SIG-M5 treated with dmso at 0.1 percent for 504 hours (cell line): ENCODE measurements around the gene MYO9B.
"Not testable (repeated sequence)": the region's sequence is repeated elsewhere in the genome, so short reads cannot be mapped to it uniquely, and the experiment has no call there.

ENCODE experiments used
- DNase-seq: peaks from one replicate; lab custom pipeline; 2025; ENCODE audit not compliant: unreplicated experiment; lab: John Stamatoyannopoulos, UW

The MYO9B gene

DNA sequence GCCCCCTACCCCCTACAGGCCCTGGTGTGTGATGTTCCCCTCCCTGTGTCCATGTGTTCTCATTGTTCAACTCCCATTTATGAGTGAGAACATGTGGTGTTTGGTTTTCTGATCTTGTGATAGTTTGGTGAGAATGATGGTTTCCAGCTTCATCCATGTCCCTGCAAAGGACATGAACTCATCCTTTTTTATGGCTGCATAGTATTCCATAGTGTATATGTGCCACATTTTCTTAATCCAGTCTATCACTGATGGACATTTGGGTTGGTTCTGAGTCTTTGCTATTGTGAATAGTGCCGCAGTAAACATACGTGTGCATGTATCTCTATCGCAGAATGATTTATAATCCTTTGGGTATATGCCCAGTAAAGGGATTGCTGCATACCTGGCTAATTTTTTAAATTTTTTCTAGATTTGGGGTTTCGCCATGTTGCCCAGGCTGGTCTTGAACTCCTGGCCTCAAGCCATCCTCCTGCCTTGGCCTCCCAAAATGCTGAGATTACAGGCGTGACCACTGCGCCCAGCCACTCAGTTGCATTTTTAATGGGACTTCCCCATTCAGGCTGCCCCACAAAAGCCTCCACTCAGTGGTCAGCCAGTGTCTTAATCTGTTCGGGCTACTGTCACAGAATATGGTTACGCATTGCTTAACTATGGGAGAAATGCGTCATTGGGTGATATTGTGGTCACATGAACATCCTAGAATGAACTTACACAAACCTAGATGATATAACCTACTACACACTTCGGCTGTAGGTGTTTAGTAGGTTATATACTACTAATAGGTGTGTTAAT, 62.7 kb downstream of the MYO9B start:
- DNase-seq, result peak; percentile 30

DNA sequence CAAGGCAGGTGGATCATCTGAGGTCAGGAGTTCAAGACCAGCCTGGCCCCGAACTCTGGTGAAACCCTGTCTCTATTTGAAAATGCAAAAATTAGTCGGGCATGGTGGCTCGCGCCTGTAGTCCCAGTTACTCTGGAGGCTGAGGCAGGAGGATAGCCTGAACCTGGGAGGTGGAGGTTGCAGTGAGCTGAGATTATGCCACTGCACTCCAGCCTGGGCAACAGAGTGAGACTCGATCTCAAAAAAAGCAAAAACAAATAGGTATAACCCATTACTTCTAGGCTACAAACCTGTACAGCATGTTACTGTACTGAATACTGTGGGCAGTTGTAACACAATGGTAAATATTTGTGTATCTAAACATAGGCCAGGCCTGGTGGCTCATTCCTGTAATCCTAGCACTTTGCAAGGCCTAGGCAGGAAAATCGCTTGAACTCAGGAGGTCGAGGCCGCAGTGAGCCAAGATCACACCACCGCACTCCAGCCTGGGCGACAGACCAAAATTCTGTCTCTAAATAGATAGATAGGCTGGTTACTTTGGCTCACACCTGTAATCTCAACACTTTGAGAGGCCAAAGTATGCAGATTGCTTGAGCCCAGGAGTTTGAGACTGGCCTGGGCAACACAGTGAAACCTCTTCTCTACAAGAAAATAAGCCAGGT, 63.5 kb downstream of the MYO9B start:
- no peak for DNase-seq

DNA sequence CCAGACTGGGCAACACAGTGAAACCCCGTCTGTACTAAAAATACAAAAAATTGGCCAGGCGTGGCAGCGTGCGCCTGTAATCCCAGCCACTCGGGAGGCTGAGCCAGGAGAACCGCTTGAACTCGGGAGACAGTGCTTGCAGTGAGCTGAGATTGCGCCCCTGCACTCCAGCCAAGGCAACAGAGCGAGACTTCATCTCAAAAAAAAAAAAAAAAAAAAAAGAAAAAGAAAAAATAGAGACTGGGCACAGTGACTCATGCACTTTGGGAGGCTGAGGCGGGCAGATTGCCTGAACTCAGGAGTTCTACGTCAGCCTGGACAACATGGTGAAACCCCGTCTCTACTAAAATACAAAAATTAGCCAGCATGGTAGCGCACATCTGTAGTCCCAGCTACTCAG, 69.2 kb downstream of the MYO9B start:
- DNase-seq, result not testable (repeated sequence)

DNA sequence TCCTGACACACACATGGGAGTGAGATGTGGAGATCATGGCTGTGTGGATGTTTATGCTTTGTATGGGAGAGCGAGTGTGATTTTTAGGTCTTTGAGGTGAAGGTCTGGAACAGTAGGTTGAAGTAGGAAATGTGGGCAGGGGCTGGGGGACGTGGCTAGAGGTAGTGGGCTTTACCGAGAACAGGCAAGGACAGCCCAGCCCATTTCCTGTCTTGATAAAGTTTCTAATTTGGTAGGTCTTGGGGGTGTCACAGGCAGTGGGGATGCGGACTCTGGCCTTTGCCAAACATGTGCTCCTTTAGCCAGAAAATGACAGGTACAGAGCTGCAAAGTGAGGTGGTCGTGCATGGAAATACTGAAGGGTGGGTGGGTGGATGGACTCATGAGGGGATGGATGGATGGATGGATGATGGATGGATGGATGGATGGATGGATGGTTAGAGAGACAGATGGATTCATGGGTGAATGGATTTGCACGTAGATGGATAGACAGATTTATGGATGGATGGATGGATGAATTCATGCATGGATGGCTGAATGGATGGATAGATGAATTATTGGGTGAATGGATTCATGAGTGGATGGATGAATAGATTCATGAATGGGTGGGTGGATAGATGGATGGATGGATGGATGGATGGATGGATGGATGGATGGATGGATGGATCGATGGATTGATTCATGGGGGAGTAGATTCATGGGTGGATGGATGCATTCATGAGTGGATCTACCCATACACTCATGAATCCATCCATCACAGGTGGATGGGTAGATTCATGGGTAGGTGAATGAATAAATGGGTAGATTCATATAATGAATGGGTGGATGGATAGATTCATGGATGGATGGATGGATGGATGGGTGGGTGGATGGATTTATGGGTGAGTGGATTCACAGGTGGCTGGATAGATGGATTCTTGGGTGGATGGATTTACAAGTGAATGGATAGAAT, 70.2 kb downstream of the MYO9B start:
- no peak for DNase-seq

DNA sequence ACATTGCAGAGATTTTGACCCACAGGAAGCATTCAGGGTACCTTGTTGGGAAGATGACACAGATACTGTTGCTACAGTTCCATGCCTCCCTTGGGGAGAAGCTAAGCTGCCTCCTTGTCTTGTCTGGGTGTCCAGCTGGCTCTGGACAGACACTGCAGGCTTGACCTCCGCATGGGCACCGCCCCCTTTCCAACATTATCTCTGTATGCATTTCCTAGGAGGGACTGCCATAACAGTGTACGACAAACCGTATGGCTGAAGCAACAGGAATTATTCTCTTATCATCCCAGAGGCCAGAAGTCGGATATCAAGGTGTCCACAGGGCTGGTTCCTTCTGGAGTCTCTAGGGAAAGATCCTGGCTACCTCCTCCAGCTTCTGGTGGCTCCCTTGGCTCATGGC, 72.6 kb downstream of the MYO9B start:
- no peak for DNase-seq

DNA sequence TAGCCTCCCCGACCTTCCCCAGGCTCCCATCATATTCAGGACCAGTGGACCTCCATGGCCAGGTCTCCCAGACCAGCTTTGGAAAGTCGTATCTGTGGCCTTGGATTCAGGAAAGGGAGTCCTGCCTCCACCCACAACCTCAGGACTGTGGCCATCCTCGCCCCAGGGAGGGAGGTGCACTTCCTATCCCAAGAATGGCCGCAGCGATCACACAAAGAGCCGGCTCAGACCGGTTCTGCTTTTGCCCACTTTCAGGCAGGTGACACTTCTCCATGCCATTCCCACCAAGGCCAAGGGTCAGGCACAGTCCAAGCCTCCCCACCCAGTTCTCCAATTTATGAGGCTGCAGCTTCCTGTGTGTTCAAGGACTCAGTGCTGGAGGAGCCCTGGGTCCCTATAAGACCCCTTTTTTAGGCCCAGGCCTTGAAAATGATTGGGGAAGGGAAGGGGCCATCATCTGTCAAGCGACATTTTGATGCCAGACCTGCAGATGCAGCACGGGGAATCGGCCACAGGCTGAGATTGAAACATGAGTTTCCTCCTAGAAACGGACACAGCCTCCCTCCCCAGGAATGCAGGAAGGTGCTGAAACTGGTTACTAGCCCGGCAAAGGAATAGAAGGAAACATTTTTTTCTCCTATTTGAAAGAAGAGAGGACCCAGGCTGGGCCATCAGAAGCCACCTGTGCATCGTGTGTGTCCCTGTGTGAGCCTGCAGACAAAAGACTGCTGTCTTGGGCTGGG, 74.0 kb downstream of the MYO9B start:
- no peak for DNase-seq

DNA sequence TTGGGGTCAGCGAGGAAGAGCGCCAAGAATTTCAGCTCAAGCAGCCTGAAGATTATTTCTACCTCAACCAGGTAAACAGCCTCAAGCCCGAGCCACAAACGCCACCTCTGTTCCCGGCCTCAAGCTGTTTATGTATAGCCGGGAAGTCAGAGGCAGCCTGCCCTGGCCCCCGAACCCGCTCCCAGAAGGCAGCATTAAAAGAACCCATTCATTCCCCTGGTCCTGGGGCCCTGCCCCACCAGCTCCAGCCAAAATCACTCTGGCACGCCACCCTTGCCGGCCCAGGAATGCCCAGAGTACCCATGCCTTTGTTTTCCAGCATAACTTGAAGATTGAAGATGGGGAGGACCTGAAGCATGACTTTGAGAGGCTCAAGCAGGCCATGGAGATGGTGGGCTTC, 78.4 kb downstream of the MYO9B start:
- no peak for DNase-seq

DNA sequence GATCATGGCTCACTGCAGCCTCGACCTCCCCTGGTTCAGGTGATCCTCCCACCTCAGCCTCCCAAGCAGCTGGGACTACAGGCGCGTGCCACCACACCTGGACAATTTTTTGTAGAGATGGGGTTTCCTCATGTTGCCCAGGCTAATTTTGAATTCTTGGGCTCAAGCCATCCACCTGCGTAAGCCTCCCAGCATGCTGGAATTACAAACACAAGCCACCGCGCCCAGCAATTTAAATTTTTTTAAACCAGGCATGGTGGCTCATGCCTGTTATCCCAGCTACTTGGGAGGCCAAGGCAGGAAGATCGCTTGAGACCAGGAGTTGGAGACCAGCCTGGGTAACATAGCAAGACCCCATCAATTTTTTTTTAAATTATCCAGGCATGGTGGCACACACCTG, 79.7 kb downstream of the MYO9B start:
- no peak for DNase-seq

DNA sequence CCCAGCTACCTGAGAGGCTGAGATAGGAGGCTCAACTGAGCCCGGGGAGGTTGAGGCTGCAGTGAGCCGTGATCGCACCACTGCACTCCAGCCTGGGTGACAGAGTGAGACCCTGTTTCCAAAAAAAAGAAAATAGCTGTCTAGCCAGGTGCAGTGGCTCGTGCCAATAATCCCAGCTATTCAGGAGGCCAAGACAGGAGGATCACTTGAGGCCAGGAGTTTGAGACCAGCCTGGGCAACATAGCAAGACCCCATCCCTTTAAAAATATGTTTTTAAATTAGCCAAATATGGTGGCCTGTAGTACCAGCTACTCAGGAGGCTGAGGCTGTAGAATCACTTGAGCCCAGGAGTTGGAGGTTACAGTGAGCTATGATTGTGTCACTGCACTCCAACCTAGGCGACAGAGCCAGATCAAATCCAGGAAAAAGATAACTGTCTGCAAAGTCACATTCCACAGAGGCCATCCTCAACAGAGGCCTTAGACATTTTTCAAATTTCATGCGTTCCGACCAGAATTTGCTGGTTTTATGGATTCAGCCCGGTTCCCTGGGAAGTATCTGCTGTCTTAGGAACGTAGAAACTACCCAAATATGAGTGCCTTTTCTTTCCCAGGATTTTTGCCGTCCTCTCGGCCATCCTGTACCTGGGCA, 80.8 kb downstream of the MYO9B start:
- DNase-seq, result no peak

DNA sequence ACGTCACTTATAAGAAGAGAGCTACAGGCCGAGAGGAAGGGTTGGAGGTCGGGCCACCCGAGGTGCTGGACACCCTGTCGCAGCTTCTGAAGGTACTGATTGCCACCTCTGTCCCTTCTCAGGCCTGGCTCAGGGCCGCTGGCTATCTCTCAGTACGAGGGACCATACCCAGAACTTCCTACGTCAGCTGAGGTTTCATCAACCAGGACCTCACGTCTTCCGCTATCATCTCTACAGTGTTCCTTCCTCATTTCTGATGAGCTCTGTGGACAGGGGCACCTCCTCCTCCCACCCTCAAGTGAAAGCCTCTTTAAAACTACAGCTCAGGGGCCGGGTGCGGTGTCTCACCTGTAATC, 81.3 kb downstream of the MYO9B start:
- peak; percentile 25 for DNase-seq

DNA sequence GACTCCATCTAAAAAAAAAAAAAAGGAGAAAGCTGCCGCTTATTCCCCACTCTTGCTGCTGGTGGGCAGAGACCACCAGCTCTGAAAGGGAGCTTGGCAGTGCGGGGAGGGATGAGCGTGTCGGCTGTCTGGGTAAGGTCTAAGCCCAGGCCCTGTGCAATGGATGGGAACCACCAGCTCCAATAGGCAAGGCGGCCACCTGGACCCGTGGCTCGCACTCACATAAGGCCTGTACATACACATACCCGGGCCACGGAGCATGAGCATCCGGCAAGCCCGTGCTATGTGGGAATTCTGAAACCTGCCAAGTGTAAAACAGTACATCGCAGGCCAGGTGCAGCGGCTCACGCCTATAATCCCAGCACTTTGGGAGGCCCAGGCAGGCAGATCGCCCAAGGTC, 83.0 kb downstream of the MYO9B start:
- no peak for DNase-seq

DNA sequence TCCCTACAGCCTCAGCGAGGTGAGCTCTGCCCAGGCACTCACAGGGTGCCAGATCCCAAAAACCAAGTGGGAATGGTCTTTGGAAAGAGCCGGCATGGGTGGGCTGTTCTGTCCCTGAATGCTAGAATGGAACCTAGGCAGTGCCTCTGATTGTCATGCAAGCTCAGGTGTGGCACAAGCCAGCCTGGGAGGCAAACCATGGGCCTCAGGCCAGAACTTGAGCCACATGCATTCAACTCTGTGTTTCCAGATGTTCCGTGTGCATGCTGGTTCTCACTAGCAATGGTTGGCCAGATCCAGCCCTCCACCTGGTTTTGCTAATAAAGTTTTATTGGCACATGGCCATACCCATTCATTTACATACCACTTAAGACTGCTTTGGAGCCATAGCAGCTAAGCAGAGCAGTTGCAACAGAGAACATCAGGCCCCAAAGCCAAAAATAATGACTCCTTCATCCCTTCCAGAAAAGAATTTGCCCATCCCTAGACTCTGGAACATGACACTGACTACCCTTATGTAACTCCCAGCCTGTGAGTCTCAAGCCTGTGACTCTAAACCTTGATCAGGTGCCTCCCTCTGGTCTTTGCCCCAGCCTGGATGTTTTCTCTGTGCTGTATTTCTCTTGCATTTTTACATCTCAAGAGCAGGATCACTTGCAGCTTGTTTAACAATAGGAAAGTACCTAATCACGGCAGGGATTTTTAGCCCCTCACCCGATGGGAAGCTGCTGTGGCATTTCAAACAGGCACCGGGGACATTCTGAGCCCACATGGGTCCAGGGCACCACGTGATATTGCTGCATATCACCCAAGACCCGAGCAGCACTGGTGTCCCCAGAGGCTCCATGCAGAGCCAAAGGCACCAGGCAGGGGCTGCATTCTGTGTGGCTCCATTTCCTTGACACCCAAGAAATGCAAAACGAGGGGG, 84.2 kb downstream of the MYO9B start:
- no peak for DNase-seq

DNA sequence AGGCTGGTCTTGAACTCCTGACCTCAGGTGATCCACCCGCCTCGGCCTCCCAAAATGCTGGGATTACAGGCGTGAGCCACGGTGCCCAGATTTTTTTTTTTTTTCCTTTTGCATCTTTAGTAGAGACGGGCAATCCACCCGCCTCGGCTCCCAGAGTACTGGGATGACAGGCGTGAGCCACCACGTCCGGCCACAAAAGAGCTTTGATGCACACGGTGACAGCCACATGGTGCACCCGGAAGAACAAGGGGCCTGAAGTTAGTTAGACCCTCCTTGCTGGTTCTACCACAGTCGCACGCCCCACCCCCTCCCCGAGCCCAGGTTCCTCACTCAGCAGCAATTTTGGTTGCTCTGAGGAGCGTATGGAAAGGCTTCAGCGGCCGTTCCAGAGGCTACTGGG, 85.3 kb downstream of the MYO9B start:
- no peak for DNase-seq

DNA sequence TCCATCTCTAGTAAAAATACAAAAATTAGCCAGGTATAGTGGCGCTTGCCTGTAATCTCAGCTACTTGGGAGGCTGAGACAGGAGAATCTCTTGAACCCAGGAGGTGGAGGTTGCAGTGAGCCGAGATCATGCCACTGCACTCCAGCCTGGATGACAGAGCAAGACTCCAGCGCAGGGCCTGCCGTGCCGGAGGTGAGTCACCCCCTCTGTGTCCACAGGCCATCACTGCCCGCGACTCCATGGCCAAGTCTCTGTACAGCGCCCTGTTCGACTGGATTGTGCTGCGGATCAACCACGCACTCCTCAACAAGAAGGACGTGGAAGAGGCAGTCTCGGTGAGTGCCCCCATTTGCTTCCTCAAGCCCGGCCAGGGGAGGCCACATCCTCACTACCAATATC, 86.6 kb downstream of the MYO9B start:
- DNase-seq, result not testable (repeated sequence)

DNA sequence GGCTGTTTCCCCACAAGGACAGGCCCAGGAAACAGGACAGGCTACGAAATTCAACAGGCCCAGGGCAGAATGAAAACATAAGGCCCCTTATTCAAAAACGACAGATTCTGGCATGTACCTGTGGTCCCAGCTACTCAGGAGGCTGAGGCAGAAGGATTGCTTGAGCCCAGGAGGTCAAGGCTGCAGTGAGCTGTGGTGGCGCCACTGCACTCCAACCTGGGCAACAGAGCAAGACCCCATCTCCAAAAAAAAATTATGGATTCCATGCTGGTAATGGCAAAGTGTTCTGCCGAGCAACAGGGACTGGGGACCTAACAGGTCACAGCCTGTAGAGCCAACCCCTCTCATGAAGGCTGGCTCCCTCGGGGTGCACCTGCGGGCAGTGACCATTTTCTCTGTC, 87.0 kb downstream of the MYO9B start:
- DNase-seq, result no peak

DNA sequence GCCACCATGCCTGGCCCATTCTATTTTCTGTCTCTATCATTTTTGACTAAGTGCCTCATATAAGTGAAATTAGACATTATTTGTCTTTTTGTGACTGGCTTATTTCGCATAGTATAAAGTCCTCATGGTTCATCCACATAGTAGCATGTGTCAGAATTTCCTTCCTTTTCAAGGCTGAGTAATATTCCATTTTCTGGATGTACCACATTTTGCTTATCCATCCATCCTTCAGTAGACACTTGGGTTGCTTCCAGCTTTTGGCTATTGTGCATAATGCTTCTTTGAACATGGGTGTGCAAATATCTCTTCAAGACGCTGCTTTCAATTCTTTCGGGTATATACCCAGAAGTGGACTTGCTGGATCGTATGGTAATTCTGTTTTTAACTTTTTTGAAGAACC, 88.1 kb downstream of the MYO9B start:
- DNase-seq, result no peak

DNA sequence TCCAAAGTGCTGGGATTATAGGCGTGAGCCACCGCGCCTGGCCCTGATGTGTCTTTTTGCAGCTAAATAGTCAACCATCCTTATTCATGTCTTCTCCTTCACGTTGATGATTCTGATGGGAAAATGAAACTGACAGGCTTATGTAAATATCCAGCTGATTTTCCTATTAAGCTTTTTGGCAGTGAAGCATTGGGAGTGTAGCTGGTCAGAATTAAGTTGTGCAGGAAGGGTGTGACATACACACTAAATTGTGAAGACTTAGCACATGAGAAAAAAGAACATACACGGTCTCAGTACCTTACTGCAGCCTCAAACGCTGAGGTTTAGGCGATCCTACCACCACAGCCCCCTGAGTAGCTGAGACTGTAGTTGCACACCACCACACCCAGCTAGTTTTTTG, 89.1 kb downstream of the MYO9B start:
- no peak for DNase-seq

DNA sequence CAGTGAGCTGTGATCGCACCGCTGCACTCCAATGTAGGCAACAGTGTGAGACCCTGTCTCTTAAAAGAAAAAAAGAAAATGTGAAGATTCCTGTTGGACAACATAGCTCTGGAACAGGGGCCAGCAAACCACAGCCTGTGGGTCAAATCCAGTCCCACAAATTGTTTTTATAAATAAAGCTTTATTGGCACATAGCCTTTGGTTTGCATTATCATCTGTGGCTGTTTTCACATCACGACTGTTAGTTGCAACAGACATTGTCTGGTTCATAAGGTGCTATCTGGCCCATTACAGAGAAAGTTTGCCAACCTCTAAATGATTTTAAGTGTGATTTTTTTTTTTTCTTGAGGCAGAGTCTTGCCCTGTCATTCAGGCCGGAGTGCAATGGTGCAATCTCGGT, 90.1 kb downstream of the MYO9B start:
- DNase-seq, result no peak

DNA sequence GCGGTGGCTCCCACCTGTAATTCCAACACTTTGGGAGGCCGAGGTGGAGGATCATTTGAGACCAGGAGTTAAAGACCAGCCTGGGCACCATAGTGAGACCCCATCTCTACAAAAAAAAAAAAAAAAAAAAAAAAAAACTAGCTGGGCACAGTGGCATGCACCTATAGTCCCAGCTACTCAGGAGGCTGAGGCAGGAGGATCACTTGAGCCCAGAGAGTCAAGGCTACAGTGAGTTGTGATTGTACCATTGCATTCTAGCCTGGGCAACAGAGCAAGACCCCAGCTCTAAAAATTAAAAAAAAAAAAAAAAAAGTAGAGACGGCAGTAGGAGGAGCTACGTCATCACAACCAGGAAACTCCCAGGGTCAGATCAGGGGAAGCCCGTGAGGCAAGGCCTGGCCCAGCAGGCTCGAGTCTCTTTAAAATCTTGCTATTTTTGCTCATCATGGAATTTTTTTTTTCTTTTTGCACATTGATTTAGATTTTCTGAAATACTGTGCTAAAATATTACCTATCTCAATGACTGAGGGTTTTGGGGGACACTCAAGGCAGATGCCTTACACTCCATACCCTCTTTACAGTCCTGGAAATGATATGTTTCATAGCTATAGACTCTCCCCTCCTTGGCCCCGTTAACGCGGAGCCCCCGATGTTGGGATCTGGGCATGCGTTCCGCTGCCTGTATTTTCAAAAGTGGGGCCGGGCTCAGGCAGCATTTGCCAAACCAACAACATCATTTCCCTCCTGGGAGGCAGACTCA, 95.1 kb downstream of the MYO9B start:
- no peak for DNase-seq
